Fibroblast of the aortic adventitia (primary cell): ENCODE results near the gene SLC12A3. TPM values are rescaled to one million over a fixed set of nuclear protein-coding genes. Genes with fewer than 3 reads are reported as not detected.

ENCODE experiments used
- DNase-seq: peaks from one replicate; pipeline ENCODE4 v3.0.0-alpha.2; 2010; ENCODE audit warnings: low read depth
- H3K4me3 ChIP-seq: 2 replicates; pipeline ENCODE4 v1.5.1; 2011; ENCODE audit warnings: low read depth, mild to moderate bottlenecking, control low read depth, low read length, moderate library complexity
- total RNA-seq: library from RNA; depleted of rRNA; stranded (reverse); fragments of >200 nt; gene quantifications from 2 replicates; pipeline ENCODE4 v1.2.3, GENCODE V29; 2012; ENCODE audit warnings: low replicate concordance
- TF ChIP-seq, protein P1 (sequence below): IDR thresholded peaks from 2 replicates; pipeline ENCODE4 v1.5.1; 2011; ENCODE audit warnings: mild to moderate bottlenecking, low read length, control low read depth, inconsistent platforms; ENCODE audit not compliant: insufficient read depth

SLC12A3 gene
- total RNA-seq, 1 donor: not detected

DNA sequence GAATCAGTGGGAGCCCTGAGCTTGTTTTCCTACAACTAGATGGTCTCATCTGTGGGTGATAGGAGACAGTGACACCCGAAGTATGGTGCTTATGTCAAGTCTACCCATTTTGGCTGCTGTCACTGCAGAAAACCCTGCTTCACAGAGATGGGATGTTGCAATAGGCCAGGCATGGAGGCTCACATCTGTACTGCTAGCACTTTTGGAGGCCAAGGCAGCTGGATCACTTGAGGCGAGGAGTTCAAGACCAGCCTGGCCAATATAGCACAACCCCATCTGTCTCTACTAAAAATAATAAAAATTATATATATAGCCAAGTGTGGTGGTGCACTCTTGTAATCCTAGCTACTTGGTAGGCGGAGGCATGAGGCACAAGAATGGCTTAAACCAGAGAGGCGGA is 64.6 kb downstream of the SLC12A3 start:
- DNase-seq: no peak
- no peak overlapping the region for H3K4me3 ChIP-seq

DNA sequence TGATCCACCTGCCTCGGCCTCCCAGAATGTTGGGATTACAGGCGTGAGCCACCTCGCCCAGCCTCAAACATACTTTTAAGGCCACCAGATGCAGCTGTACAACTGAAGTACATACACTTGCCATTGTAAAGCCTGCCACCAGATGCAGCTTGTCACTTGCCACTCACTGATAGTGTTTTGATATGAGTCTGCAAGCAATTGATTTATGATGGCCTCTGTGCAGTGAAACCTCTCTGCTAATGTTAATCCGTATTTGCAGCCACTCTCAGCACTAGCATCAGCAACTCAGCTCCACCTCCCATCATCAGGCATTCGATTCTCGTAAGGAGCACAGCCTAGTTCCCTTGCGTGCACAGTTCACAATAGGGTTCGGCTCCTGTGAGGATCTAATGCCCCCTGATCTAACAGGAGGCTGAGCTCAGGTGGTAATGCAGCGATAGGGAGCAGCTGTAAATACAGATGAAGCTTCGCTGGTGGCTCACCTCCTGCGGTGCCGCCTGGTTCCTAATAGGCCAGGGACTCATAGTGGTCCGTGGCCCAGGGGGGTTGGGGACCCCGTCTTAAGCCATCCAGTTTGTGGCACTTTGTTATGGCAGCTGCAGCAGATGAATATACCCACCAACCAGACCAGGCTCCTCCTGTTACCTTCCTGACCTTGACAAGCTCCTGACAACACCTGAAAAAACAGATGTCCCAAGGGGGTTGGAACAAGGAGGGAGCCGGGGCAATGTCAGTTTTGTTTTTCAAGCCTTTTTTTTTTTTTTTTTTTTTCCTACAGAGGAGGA is 65.7 kb downstream of the SLC12A3 start:
- TF ChIP-seq, protein P1, sequence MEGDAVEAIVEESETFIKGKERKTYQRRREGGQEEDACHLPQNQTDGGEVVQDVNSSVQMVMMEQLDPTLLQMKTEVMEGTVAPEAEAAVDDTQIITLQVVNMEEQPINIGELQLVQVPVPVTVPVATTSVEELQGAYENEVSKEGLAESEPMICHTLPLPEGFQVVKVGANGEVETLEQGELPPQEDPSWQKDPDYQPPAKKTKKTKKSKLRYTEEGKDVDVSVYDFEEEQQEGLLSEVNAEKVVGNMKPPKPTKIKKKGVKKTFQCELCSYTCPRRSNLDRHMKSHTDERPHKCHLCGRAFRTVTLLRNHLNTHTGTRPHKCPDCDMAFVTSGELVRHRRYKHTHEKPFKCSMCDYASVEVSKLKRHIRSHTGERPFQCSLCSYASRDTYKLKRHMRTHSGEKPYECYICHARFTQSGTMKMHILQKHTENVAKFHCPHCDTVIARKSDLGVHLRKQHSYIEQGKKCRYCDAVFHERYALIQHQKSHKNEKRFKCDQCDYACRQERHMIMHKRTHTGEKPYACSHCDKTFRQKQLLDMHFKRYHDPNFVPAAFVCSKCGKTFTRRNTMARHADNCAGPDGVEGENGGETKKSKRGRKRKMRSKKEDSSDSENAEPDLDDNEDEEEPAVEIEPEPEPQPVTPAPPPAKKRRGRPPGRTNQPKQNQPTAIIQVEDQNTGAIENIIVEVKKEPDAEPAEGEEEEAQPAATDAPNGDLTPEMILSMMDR: no peak
- no peak for DNase-seq
- H3K4me3 ChIP-seq: no peak overlapping the region

More for the DNA sequence above, 64.6 kb downstream of the SLC12A3 start:
- TF ChIP-seq, protein P1: no peak

DNA sequence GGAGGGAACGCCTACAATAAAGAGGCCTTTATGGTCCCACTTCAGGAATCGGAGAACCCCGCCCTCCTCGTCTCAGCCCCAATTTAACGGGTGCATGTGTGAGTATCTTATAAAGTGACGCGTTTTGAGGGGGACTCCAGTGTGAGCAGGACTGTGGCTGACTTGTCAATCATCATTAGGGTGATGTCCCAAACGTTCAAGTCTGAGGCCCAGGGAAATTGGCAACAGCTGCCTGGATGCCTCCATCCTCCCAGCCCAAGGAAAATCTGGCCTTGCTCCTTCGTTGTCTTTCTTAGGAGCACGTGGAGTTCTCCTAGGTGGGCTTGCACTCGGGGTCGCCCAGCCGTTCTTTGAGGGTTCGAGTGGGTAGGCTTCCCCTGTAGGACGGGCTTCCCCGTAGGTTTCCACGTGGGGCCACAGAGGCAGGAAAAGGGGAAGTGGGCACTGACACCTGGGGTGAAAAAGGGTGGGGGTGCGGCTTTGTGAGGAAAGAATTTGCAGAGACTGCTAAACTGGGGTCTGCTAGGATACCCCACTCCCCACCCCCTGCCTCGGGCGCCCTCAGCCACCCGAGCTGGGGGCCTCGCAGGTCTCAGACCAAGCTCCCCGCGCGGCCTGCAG is 66.4 kb downstream of the SLC12A3 start:
- TF ChIP-seq, protein P1: no peak
- DNase-seq: no peak
- H3K4me3 ChIP-seq: peak overlapping the region; percentile 53

DNA sequence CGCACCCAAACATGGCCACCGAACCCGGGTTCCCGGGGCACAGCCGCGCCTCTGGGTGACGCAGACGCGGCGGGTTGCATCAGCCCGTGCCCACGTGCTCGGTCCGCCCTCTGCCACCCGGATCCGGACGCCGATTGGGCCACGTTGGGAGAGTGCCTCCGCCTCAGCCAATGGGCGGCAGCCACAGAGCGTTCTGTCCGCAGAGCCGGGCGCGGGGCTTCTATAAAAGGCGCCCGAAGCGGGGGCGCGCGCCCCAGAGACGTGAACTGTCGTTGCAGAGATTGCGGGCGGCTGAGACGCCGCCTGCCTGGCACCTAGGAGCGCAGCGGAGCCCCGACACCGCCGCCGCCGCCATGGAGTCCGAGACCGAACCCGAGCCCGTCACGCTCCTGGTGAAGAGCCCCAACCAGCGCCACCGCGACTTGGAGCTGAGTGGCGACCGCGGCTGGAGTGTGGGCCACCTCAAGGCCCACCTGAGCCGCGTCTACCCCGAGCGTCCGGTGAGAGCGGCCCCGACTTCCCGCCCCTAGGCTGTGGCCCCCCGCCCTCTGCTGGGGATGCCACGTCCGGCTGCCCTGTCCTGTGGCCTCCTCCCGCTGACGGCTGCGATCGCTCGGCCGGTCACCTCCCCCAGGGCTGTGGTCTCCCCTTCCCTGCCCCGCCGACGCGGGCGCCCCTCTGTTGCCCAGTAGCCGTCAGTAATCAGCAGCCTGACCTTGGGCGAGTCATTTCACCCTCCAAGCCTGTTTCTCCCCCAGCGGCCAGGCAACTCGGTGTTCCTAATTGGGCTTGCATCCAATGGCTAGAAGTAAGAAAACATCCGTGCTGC is 67.1 kb downstream of the SLC12A3 start, which contains the start of gene HERPUD1:
Gene HERPUD1, plus strand, starts transcription at position 251 of the 829 bp plus-strand sequence. Its CDS starts 103 bp downstream, at position 354.
- peak within 1 kb of the TSS; percentile 93 for H3K4me3 ChIP-seq
- DNase-seq: peak; percentile 98
- TF ChIP-seq, protein P1: peak; percentile 22

GRCh38 chr16:56932721-56933619 is 68.0 kb downstream of the SLC12A3 start:
- peak overlapping the region; percentile 93 for H3K4me3 ChIP-seq
- TF ChIP-seq, protein P1: no peak
- DNase-seq: peak; percentile 75
